BLaER1 treated with 17β-estradiol and CSF1 and Interleukin-3, amounts not matched to agents 10 nM and 100 nM (cell line): ENCODE results near the gene DDX20.

Experiments used
- H3K27ac ChIP-seq, 11 experiments: shearing (Covaris generic); formaldehyde crosslinking; 2 replicates each; pipeline ENCODE4 v1.8.1; 2022
- H3K27me3 ChIP-seq, 11 experiments: shearing (Covaris generic); formaldehyde crosslinking; 2 replicates each; pipeline ENCODE4 v1.8.1; 2022
- H3K36me3 ChIP-seq, 11 experiments: shearing (Covaris generic); formaldehyde crosslinking; 2 replicates each; pipeline ENCODE4 v1.8.1; 2022
- H3K4me1 ChIP-seq, 10 experiments: shearing (Covaris generic); formaldehyde crosslinking; 2 replicates each; pipeline ENCODE4 v1.8.1; 2022
- H3K4me2 ChIP-seq, 11 experiments: shearing (Covaris generic); formaldehyde crosslinking; 2 replicates each; pipeline ENCODE4 v1.8.1; 2022
- H3K4me3 ChIP-seq, 10 experiments: shearing (Covaris generic); formaldehyde crosslinking; 2 replicates each; pipeline ENCODE4 v1.8.1; 2022
- H3K9ac ChIP-seq, 11 experiments: shearing (Covaris generic); formaldehyde crosslinking; 2 replicates each; pipeline ENCODE4 v1.8.1; 2022
- H3K9me3 ChIP-seq, 11 experiments: shearing (Covaris generic); formaldehyde crosslinking; replicated peaks in 1 of 11; 2 replicates each; pipeline ENCODE4 v1.8.1; 2022
- H4K20me1 ChIP-seq, 11 experiments: shearing (Covaris generic); formaldehyde crosslinking; 2 replicates each; pipeline ENCODE4 v1.8.1; 2022
- Cebpa-rat ChIP-seq, 11 experiments: shearing (Covaris generic); IDR thresholded peaks; 2 replicates each; pipeline ENCODE4 v1.8.1; 2022

The DDX20 gene

DNA sequence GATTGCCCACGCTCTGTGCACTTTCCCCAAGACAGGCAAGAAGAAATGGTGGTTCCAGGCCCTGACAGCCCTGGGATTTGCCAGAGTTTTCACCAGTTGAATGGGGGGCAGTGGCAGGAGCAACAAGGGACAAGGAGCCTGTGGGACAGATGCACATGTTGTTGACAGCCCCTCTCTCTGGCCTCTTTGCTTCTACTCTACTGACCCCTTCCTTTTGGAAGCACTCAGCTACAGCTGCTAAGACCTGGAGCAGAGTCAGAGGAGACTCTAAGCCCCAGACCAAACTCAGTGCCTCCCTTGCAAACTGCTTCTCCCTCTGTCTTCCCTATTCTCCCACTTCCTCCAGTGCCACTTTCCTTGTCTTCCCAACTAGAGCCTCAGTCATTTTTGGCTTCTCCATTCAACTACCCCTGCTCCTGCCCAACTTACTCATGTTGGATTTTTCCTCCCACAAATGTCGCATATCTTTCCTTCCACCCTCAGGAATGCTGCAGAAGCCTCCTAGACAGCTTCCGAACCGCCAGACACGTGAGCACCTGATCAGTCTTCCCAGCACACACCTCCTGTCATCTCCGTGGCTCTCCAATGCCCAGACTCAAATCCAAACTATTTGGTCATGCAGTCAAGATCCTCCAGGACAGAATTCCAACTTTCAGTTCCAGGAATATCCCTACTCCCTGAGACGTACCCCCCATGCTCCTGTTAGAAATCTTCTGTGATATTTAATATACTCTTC lies 25.6 kb upstream of the DDX20 start:
- Histone ChIP-seq H3K4me3 (no peak overlapping the region), H3K4me2 (0 out of 22 replicates have a peak overlapping the region, but pooled peaks of 1 of the 11 experiments have one; percentile 2), H3K27ac (peak overlapping the region in 1 of 11 experiments; percentile 9; a peak in 1 of 22 replicates), H3K9ac (no peak overlapping the region), H3K4me1 (peaks cover 24 to 45% (median 36%) of the 10 kb centered on the region in 10 experiments), H3K27me3 (no peaks in the 10 kb centered on the region), H4K20me1 (peaks cover 0 to 5% (median 0%) of the 10 kb centered on the region in 11 experiments; a peak in 2 of 22 replicates), H3K36me3 (peaks cover 0 to 16% (median 0%) of the 10 kb centered on the region in 11 experiments; a peak in 6 of 22 replicates), H3K9me3 (no peaks in the 10 kb centered on the region)
- no peak for TF ChIP-seq Cebpa-rat (IDR thresholded peaks at IDR 0.05)

DNA sequence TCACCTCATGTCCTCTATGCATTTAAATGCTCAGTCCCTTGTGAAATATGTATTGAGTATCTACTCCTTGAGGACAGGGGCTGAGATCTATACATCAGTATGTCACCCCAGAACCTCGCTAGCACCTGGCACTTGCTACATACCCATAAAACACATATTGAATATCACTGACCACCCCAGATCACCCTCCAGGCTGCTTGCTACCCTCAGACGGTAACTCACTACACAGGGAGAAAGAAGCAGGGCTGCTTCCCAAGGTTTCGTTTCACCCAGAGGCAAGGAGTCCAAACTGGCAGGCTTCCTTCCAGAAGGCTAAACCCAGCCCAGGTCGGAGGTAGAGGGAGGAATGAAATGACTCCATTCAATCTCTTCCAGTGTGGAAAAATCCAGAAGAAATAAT lies 25.0 kb upstream of the DDX20 start:
- H3K27me3 ChIP-seq = no peaks in the 10 kb centered on the region
- peaks cover 30 to 51% (median 42%) of the 10 kb centered on the region in 10 experiments for H3K4me1 ChIP-seq
- no peak overlapping the region for H3K9ac ChIP-seq
- no peak overlapping the region for H3K4me2 ChIP-seq
- H3K4me3 ChIP-seq = no peak overlapping the region
- H3K36me3 ChIP-seq = peaks cover 0 to 16% (median 0%) of the 10 kb centered on the region in 11 experiments; a peak in 6 of 22 replicates
- TF ChIP-seq Cebpa-rat (IDR thresholded peaks at IDR 0.05) = no peak
- peaks cover 0 to 5% (median 0%) of the 10 kb centered on the region in 11 experiments; a peak in 2 of 22 replicates for H4K20me1 ChIP-seq
- no peak overlapping the region for H3K27ac ChIP-seq
- H3K9me3 ChIP-seq = no peaks in the 10 kb centered on the region

DNA sequence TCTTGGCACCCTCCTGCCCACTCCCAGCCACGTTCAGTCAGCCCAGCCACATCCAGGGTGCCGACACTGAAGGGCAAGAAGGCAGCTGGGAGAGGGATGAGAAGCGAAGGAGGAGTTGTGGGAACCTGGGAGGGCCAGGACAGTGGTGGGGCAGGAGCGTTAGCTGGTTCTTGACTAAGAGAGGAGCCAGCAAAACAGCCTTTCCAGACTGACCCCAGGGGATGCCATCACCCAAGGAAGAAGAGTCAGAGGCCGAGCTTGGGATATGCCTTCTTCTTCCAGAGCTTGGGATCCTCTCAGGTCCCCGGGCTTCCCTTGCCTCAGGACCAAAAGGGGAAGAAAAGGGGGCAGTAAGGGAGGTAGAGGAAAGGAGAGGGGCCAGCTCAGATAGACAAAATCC lies 23.7 kb upstream of the DDX20 start:
- H3K9me3 ChIP-seq = no peaks in the 10 kb centered on the region
- peaks cover 0 to 8% (median 0%) of the 10 kb centered on the region in 11 experiments; a peak in 6 of 22 replicates for H3K36me3 ChIP-seq
- H3K4me3 ChIP-seq = no peak overlapping the region
- H3K27me3 ChIP-seq = 0 out of 22 replicates have a peak, but pooled peaks cover 0 to 4% (median 0%) of the 10 kb centered on the region in 11 experiments
- H3K9ac ChIP-seq = no peak overlapping the region; a peak in 1 of 22 replicates
- peak overlapping the region; percentile 9 to 98 (median 93); a peak in 14 of 22 replicates for H3K27ac ChIP-seq
- no peak for TF ChIP-seq Cebpa-rat (IDR thresholded peaks at IDR 0.05)
- peaks cover 0 to under 1% (median 0%) of the 10 kb centered on the region in 11 experiments; a peak in 2 of 22 replicates for H4K20me1 ChIP-seq
- peak overlapping the region in 9 of 11 experiments; percentile 11 to 98 (median 96); a peak in 13 of 22 replicates for H3K4me2 ChIP-seq
- peaks cover 42 to 64% (median 54%) of the 10 kb centered on the region in 10 experiments for H3K4me1 ChIP-seq

DNA sequence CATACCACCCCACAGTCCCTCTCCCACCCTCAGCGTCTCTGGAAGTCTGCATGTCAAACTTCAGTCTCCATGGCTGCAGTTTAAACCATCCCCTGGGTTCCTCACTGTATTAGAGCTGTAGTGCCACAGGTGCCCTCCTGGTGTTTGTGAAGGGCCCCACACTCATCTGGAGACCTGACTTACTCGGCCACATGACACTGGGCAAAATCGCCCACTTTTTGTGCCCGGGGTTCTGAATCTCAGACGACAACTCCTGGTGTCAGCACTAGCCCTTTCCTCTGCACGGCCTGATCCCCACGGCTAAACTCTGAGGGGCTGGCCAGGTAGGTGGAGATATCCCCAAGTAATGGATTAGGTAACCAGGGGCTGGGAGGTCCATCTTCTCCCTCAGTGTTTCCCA lies 23.0 kb upstream of the DDX20 start:
- no peak for TF ChIP-seq Cebpa-rat (IDR thresholded peaks at IDR 0.05)
- peaks cover 0 to 10% (median 0%) of the 10 kb centered on the region in 11 experiments; a peak in 2 of 22 replicates for H3K27me3 ChIP-seq
- no peak overlapping the region for H3K4me3 ChIP-seq
- peak overlapping the region; percentile 88 to 98 (median 95) for H3K4me2 ChIP-seq
- H3K9me3 ChIP-seq = no peaks in the 10 kb centered on the region
- peak overlapping the region; percentile 78 to 98 (median 94) for H3K27ac ChIP-seq
- H3K9ac ChIP-seq = peak overlapping the region; percentile 58 to 83 (median 78); a peak in 14 of 22 replicates
- H3K36me3 ChIP-seq = no peaks in the 10 kb centered on the region; a peak in 2 of 22 replicates
- no peaks in the 10 kb centered on the region; a peak in 3 of 22 replicates for H4K20me1 ChIP-seq
- peaks cover 50 to 71% (median 62%) of the 10 kb centered on the region in 10 experiments for H3K4me1 ChIP-seq

DNA sequence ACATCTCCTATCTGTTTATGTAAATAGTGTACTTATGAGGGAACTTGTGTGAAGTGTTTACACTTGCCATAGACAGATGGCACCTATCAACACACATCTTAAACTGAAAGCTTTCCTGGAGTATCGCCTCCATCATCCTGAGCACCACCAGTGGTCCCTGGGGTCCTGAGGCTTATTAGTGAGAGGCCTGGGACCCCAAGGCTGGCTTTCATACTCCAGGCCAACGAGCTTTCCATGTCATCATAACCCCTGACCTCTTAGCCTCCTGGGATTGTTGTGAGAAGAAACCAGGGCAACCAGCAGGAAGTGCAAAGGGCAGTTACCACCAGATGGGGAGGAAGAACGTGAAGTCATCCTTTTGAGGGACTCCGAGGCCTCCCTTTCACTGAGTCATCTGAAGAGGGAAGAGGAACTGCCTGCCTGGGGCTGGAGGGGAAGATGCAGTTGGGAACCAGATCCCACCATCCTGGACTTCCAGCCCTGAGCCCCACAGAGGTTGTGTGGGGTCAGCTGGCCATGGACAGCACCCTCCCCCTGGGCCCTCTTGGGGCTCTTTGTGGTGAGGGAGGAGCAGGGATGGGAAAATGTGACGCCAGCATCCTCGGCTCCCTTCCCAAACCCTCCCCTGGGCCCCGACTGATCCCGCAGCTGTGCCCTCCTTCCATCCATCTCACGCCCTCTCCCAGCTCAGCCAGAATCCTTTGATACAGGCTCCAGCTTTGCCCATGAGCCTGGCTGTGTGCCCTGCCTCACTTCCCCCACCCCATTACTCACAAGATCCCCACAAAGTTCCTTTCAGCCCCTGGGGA lies 22.3 kb upstream of the DDX20 start:
- H3K4me1 ChIP-seq = peaks cover 56 to 78% (median 69%) of the 10 kb centered on the region in 10 experiments
- H3K4me2 ChIP-seq = peak overlapping the region; percentile 88 to 98 (median 95)
- peak overlapping the region; percentile 78 to 98 (median 94) for H3K27ac ChIP-seq
- peaks cover 0 to 17% (median under 1%) of the 10 kb centered on the region in 11 experiments; a peak in 7 of 22 replicates for H3K27me3 ChIP-seq
- peak overlapping the region; percentile 62 to 83 (median 80) for H3K9ac ChIP-seq
- H3K36me3 ChIP-seq = no peaks in the 10 kb centered on the region; a peak in 2 of 22 replicates
- peak overlapping the region in 9 of 10 experiments; percentile 13 to 63 (median 49); a peak in 14 of 20 replicates for H3K4me3 ChIP-seq
- TF ChIP-seq Cebpa-rat (IDR thresholded peaks at IDR 0.05) = 0 out of 22 replicates have a peak, but pooled peaks of 1 of the 11 experiments have one; percentile 13
- H3K9me3 ChIP-seq = no peaks in the 10 kb centered on the region
- no peaks in the 10 kb centered on the region; a peak in 3 of 22 replicates for H4K20me1 ChIP-seq

DNA sequence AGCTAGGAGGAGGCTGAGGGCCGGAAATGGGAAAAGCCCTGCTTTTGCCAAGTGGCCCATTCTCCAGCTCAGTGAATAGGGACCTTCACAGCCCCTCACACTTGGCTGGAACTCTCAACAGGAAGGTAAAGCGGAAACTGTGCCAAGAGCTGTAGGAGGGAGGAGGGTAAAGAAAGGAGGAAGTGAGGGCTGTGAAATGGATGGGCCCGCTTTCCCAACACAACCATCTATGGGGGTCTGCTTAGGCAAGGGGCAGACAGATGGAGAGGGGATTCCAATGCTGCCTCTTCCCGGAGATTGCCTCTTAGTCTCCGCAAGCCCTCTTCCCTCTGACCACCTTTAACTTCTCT lies 21.7 kb upstream of the DDX20 start:
- Histone ChIP-seq H3K9me3 (no peaks in the 10 kb centered on the region), H3K4me3 (peak overlapping the region in 9 of 10 experiments; percentile 13 to 63 (median 49); a peak in 13 of 20 replicates), H3K9ac (peak overlapping the region; percentile 62 to 83 (median 80)), H4K20me1 (no peaks in the 10 kb centered on the region; a peak in 3 of 22 replicates), H3K27ac (peak overlapping the region; percentile 78 to 98 (median 94)), H3K4me2 (peak overlapping the region; percentile 88 to 98 (median 95)), H3K36me3 (no peaks in the 10 kb centered on the region; a peak in 2 of 22 replicates), H3K4me1 (peaks cover 59 to 84% (median 74%) of the 10 kb centered on the region in 10 experiments), H3K27me3 (peaks cover 0 to 23% (median 6%) of the 10 kb centered on the region in 11 experiments; a peak in 10 of 22 replicates)
- peak in 8 of 11 experiments; percentile 23 to 77 (median 62); a peak in 11 of 22 replicates for TF ChIP-seq Cebpa-rat (IDR thresholded peaks at IDR 0.05)

DNA sequence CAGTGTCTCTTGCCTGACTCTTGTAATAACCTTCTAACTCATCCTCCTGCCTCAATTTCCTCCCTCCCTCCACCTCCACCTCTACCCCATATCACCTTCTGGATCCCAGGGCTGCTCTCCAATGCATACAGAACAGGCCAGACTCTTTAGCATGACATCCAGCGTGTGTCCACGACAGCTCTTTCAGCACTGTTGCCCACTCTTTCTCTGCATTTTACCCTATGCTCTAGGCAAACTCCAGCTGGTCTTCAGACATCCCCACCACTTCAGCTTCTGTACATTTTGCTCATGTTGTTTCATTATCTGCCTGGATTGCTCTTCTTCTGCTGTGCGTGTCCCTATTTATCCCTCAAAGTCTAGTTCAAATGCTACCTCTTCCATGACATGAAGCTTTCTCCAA lies 21.3 kb upstream of the DDX20 start:
- H3K27me3 ChIP-seq = peaks cover 0 to 27% (median 11%) of the 10 kb centered on the region in 11 experiments; a peak in 18 of 22 replicates
- H3K36me3 ChIP-seq = no peaks in the 10 kb centered on the region; a peak in 2 of 22 replicates
- peak overlapping the region in 9 of 11 experiments; percentile 72 to 83 (median 81); a peak in 16 of 22 replicates for H3K9ac ChIP-seq
- H3K9me3 ChIP-seq = no peaks in the 10 kb centered on the region
- H4K20me1 ChIP-seq = no peaks in the 10 kb centered on the region; a peak in 2 of 22 replicates
- TF ChIP-seq Cebpa-rat (IDR thresholded peaks at IDR 0.05) = no peak
- peak overlapping the region; percentile 88 to 98 (median 95) for H3K4me2 ChIP-seq
- peak overlapping the region; percentile 78 to 98 (median 94); a peak in 21 of 22 replicates for H3K27ac ChIP-seq
- peaks cover 63 to 84% (median 77%) of the 10 kb centered on the region in 10 experiments for H3K4me1 ChIP-seq
- 0 out of 20 replicates have a peak overlapping the region, but pooled peaks of 2 of the 10 experiments have one; percentile 45 to 49 for H3K4me3 ChIP-seq

DNA sequence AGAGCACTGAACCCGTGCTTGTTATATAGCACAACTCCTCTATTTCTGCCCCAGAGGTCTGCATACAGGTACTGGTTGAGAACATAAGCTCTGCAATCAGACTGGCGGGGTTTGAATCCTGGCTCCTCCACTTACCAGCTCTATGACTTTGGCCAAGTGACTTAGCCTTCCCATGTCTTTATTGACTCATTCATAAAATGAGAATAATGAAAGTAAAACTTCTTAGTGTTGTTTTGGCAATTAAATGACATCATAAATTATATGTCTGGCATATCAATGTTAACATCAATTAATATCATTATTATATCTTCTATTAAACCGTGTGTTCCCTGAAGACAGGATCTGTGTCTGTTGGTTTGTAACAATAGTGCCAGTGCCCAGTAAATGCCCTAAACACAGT lies 20.8 kb upstream of the DDX20 start:
- Histone ChIP-seq H3K4me3 (no peak overlapping the region), H3K27ac (peak overlapping the region in 9 of 11 experiments; percentile 86 to 98 (median 95); a peak in 20 of 22 replicates), H3K4me2 (peak overlapping the region; percentile 91 to 98 (median 95)), H3K9ac (peak overlapping the region in 4 of 11 experiments; percentile 77 to 83 (median 82); a peak in 7 of 22 replicates), H3K9me3 (no peaks in the 10 kb centered on the region), H3K27me3 (peaks cover 3 to 32% (median 15%) of the 10 kb centered on the region in 11 experiments), H4K20me1 (no peaks in the 10 kb centered on the region; a peak in 1 of 22 replicates), H3K4me1 (peaks cover 67 to 85% (median 81%) of the 10 kb centered on the region in 10 experiments), H3K36me3 (no peaks in the 10 kb centered on the region; a peak in 1 of 22 replicates)
- TF ChIP-seq Cebpa-rat (IDR thresholded peaks at IDR 0.05) = no peak
